B cell (primary cell): ENCODE measurements around the gene AAMP. TPM values are rescaled to one million over a fixed set of nuclear protein-coding genes. Genes with fewer than 3 reads are reported as not detected.

Source experiments
- ATAC-seq: fragments of 200-7000 bp; cut with Tn5 transposase; one replicate; pipeline ENCODE4 v1.10.0; 2021; ENCODE audit warnings: low read depth, mild to moderate bottlenecking, moderate number of reproducible peaks, moderate library complexity
- CTCF ChIA-PET: fragments of 350-600 bp; sonication (Branson Sonifier 250); formaldehyde crosslinking; loops from one replicate; lab custom pipeline; 2021; ENCODE audit warnings: antibody characterized with exemption, inconsistent platforms; lab: Charles Lee
- POLR2A ChIA-PET: fragments of 350-600 bp; sonication (Branson Sonifier 250); formaldehyde crosslinking; loops from one replicate; lab custom pipeline; 2021; ENCODE audit warnings: antibody characterized with exemption; lab: Charles Lee
- DNase-seq: peaks from one replicate; pipeline ENCODE4 v3.0.0; 2013
- H2AFZ ChIP-seq: 2 replicates; pipeline ENCODE4 v1.6.1; 2012; ENCODE audit warnings: mild to moderate bottlenecking, low read depth, low read length; ENCODE audit not compliant: insufficient read depth, poor library complexity, severe bottlenecking
- H3K27ac ChIP-seq, 2 donors: 1 replicate in 1 of 2; 2 replicates in 1 of 2; pipeline ENCODE4 v1.5.1; 2012 to 2013; ENCODE audit warnings: low read length in 2 of 2, mild to moderate bottlenecking in 2 of 2, moderate library complexity in 1 of 2
- H3K27me3 ChIP-seq, 4 experiments: fragments of 200-600 bp in 1 of 4; sonication (generic) in 1 of 4; replicated peaks in 1 of 4; 1 replicate in 2 of 4; 2 replicates in 2 of 4; pipeline versions ENCODE4 v1.6.1 to v1.7.0; 2013 to 2016; ENCODE audit warnings: low read length in 3 of 4, mild to moderate bottlenecking in 2 of 4, mixed read lengths in 1 of 4, moderate library complexity in 1 of 4; ENCODE audit not compliant: insufficient read depth in 4 of 4, control insufficient read depth in 3 of 4; ENCODE audit errors: control extremely low read depth in 1 of 4
- H3K36me3 ChIP-seq, 2 experiments: replicated peaks in 1 of 2; 1 replicate in 1 of 2; 2 replicates in 1 of 2; pipeline versions ENCODE4 v1.6.1 to v1.7.1; 2013; ENCODE audit warnings: low read length in 1 of 2; ENCODE audit not compliant: insufficient read depth in 2 of 2, control insufficient read depth in 1 of 2; ENCODE audit errors: control extremely low read depth in 1 of 2, extremely low read depth in 1 of 2
- H3K4me1 ChIP-seq, 2 donors: fragments of 200-600 bp in 1 of 2; sonication (generic) in 1 of 2; 1 replicate in 1 of 2; 2 replicates in 1 of 2; pipeline versions ENCODE4 v1.5.1 to v1.6.1; 2013 to 2017; ENCODE audit warnings: low read length in 2 of 2; ENCODE audit not compliant: control insufficient read depth in 2 of 2, insufficient read depth in 2 of 2
- H3K4me2 ChIP-seq: replicated peaks from 2 replicates; pipeline ENCODE3; 2012; ENCODE audit warnings: mild to moderate bottlenecking, low read depth, low read length; ENCODE audit not compliant: poor library complexity, severe bottlenecking
- H3K4me3 ChIP-seq, 5 experiments: fragments of 200-600 bp in 1 of 5; sonication (generic) in 1 of 5; 1 replicate in 3 of 5; 2 replicates in 2 of 5; pipeline versions ENCODE4 v1.5.1 to v1.7.0; 2011 to 2016; ENCODE audit warnings: low read length in 4 of 5, mild to moderate bottlenecking in 4 of 5, low read depth in 2 of 5, control low read depth in 1 of 5, moderate library complexity in 1 of 5; ENCODE audit not compliant: insufficient read depth in 1 of 5; ENCODE audit errors: control extremely low read depth in 1 of 5, extremely low read depth in 1 of 5
- H3K79me2 ChIP-seq: fragments of 200-600 bp; sonication (generic); one replicate; pipeline ENCODE4 v1.6.0; 2016; ENCODE audit warnings: low read length; ENCODE audit not compliant: control insufficient read depth, insufficient read depth
- H3K9ac ChIP-seq: fragments of 200-600 bp; sonication (generic); 2 replicates; pipeline ENCODE4 v1.6.1; 2017; ENCODE audit warnings: mild to moderate bottlenecking, low read length, moderate library complexity
- H3K9me3 ChIP-seq, 3 donors: one replicate each; pipeline versions ENCODE4 v1.6.1 to v1.7.1; 2013; ENCODE audit warnings: low read length in 2 of 3; ENCODE audit not compliant: control insufficient read depth in 2 of 3, insufficient read depth in 1 of 3; ENCODE audit errors: control extremely low read depth in 1 of 3
- H4K20me1 ChIP-seq: 2 replicates; pipeline ENCODE4 v1.6.0; 2012; ENCODE audit warnings: mild to moderate bottlenecking, low read length; ENCODE audit not compliant: insufficient read depth, control insufficient read depth, poor library complexity, severe bottlenecking
- H3K27ac Mint-ChIP-seq: one replicate; pipeline ENCODE4 v1.8.0; 2021; ENCODE audit warnings: mixed read lengths
- H3K27me3 Mint-ChIP-seq: one replicate; pipeline ENCODE4 v1.8.0; 2021; ENCODE audit warnings: mixed read lengths
- H3K4me1 Mint-ChIP-seq: one replicate; pipeline ENCODE4 v1.8.0; 2021; ENCODE audit warnings: mixed read lengths
- H3K4me3 Mint-ChIP-seq: one replicate; pipeline ENCODE4 v1.8.0; 2021; ENCODE audit warnings: mixed read lengths
- H3K9me3 Mint-ChIP-seq: one replicate; pipeline ENCODE4 v1.8.0; 2022; ENCODE audit warnings: mixed read lengths; ENCODE audit not compliant: insufficient read depth
- EZH2 ChIP-seq: IDR thresholded peaks from 2 replicates; pipeline ENCODE4 v1.6.1; 2012; ENCODE audit warnings: borderline replicate concordance, low read depth, mild to moderate bottlenecking, moderate library complexity, low read length; ENCODE audit not compliant: insufficient read depth, poor library complexity, severe bottlenecking
- WGBS: methylation state at CpG from one replicate; pipeline ENCODE4 v1.1.5; 2013; ENCODE audit warnings: missing lambda C conversion rate; ENCODE audit not compliant: insufficient coverage; 5-methylcytosine and 5-hydroxymethylcytosine counted together
- intact Hi-C: fragments of 100-400 bp; cut with micrococcal nuclease; formaldehyde crosslinking; loops from one replicate; pipeline ENCODE4 v1.10.0; 2022
- polyA plus RNA-seq: library from polyadenylated mRNA; depleted of rRNA; stranded (reverse); fragments of >200 nt; gene quantifications from 2 replicates; pipeline ENCODE4 v1.2.3, GENCODE V29; 2012
- total RNA-seq, 2 donors: library from RNA; stranded (reverse); fragments of 120-200 nt in 1 of 2; gene quantifications; 1 replicate in 1 of 2; 2 replicates in 1 of 2; pipeline versions ENCODE4 v1.2.3 to v1.2.4, GENCODE V29; 2013 to 2022
- TF ChIP-seq, protein P1 (sequence below): fragments of 200-600 bp; IDR thresholded peaks from one replicate; pipeline ENCODE4 v1.8.0; 2022; ENCODE audit warnings: antibody characterized with exemption, mild to moderate bottlenecking

AAMP gene
- total and polyA plus RNA-seq, 2 donors (not counting 1 experiment from before 2014, with no cell fraction given), result 56.4 to 65.7 TPM

DNA sequence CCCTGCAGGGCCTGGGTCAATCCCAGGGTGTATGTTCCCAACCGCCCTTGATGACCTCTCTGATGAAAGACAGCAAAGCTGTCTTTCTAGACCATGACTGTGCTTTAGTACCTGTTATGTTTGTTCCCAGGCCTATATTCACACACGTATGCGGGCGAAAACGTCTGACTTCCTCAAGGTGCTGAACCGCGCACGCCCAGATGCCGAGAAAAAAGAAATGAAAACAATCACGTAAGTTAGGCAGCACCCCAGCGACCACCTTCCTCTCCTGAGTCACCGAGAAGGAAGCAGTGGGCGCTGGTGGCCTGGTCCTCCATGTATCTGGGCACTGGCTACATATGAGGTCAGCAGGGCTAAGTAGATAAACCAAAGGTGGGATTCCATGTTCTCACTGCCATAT, 20.2 kb downstream of the AAMP start:
- ATAC-seq (no peak), DNase-seq (no peak)
- Mint-ChIP-seq H3K9me3 (no peaks in the 10 kb centered on the region), H3K27me3 (no peaks in the 10 kb centered on the region), H3K4me3 (no peak overlapping the region), H3K27ac (peak overlapping the region; percentile 21), H3K4me1 (no peaks in the 10 kb centered on the region)
- Histone ChIP-seq H3K27ac (peak overlapping the region in 1 of 2 donors; percentile 13), H3K4me3 (no peak overlapping the region), H3K9me3 (no peaks in the 10 kb centered on the region), H2AFZ (no peak overlapping the region), H3K27me3 (no peaks in the 10 kb centered on the region), H4K20me1 (peaks cover 82% of the 10 kb centered on the region), H3K4me1 (no peaks in the 10 kb centered on the region), H3K9ac (no peak overlapping the region), H3K36me3 (peaks cover 12 to 96% of the 10 kb centered on the region in 2 experiments), H3K79me2 (peaks cover 17% of the 10 kb centered on the region), H3K4me2 (no peak overlapping the region)
- TF ChIP-seq, protein P1, sequence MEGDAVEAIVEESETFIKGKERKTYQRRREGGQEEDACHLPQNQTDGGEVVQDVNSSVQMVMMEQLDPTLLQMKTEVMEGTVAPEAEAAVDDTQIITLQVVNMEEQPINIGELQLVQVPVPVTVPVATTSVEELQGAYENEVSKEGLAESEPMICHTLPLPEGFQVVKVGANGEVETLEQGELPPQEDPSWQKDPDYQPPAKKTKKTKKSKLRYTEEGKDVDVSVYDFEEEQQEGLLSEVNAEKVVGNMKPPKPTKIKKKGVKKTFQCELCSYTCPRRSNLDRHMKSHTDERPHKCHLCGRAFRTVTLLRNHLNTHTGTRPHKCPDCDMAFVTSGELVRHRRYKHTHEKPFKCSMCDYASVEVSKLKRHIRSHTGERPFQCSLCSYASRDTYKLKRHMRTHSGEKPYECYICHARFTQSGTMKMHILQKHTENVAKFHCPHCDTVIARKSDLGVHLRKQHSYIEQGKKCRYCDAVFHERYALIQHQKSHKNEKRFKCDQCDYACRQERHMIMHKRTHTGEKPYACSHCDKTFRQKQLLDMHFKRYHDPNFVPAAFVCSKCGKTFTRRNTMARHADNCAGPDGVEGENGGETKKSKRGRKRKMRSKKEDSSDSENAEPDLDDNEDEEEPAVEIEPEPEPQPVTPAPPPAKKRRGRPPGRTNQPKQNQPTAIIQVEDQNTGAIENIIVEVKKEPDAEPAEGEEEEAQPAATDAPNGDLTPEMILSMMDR, result no peak
- no peak for TF ChIP-seq EZH2
- POLR2A ChIA-PET, result no interaction called here
- 92% methylated on average over 13 of the region's 13 CpGs for WGBS
- intact Hi-C loops, result no loop called here
- CTCF ChIA-PET, result no interaction called here

DNA sequence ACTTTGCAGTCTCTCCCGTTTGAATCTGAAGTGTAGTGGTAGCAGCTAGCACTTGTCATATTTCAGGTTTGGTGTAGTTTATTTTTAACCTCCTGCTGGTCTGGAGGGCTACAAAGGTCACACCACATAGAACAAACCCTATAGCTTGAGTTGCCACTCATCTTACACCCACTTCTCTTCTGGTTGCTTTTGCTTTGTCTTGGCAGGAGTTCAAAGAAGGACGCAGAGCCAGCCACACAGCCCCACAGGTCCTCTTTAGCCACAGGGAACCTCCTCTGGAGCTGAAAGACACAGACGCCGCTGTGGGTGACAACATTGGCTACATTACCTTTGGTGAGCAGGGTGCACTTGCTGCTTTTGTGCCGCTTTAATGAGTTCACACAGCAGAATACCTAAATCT, 24.7 kb downstream of the AAMP start:
- H3K79me2 ChIP-seq, result peaks cover 48% of the 10 kb centered on the region
- H3K4me1 ChIP-seq, result no peaks in the 10 kb centered on the region
- H3K9ac ChIP-seq, result no peak overlapping the region
- Mint-ChIP-seq H3K9me3 (no peaks in the 10 kb centered on the region), H3K4me1 (no peaks in the 10 kb centered on the region), H3K27ac (no peak overlapping the region), H3K4me3 (no peak overlapping the region), H3K27me3 (no peaks in the 10 kb centered on the region)
- intact Hi-C loops, result no loop called here
- 94% methylated on average over 3 of the region's 5 CpGs for WGBS
- no peak for TF ChIP-seq EZH2
- TF ChIP-seq, protein P1, result no peak
- H3K27ac ChIP-seq, result no peak overlapping the region
- CTCF ChIA-PET, result interaction anchor here (3.8 kb wide), 1 partner anchor 11 kb away, joined by 15 read pairs; no protein-coding TSS in a partner anchor
- H3K4me3 ChIP-seq, result no peak overlapping the region
- no peak overlapping the region for H2AFZ ChIP-seq
- H3K4me2 ChIP-seq, result no peak overlapping the region
- H3K9me3 ChIP-seq, result no peaks in the 10 kb centered on the region
- POLR2A ChIA-PET, result no interaction called here
- peaks cover 5 to 97% of the 10 kb centered on the region in 2 experiments for H3K36me3 ChIP-seq
- no peak for ATAC-seq
- DNase-seq, result no peak
- no peaks in the 10 kb centered on the region for H3K27me3 ChIP-seq
- H4K20me1 ChIP-seq, result peaks cover 85% of the 10 kb centered on the region
